PC-9 (cell line): ENCODE measurements around the gene TMEM18. TPM values are rescaled to one million over a fixed set of nuclear protein-coding genes. Genes with fewer than 3 reads are reported as not detected.

ENCODE experiments used
- BruUV-seq: library from RNA; stranded (reverse); fragments of 400-500 nt; replicated peaks from 2 replicates; lab custom pipeline; 2021; lab: Mats Ljungman, UMichigan
- CTCF ChIA-PET: fragments of 300-600 bp; sonication (Branson Sonifier 250); formaldehyde crosslinking; loops from one replicate; lab custom pipeline; 2022; ENCODE audit warnings: antibody characterized with exemption; lab: Charles Lee
- POLR2A ChIA-PET: fragments of 300-600 bp; sonication (Branson Sonifier 250); formaldehyde crosslinking; loops from one replicate; lab custom pipeline; 2022; ENCODE audit warnings: antibody characterized with exemption; ENCODE audit not compliant: unreplicated experiment; lab: Charles Lee
- DNase-seq, 2 experiments: peaks; one replicate each; pipeline versions ENCODE4 v3.0.0 to v3.0.0-alpha.2; 2015 to 2022; ENCODE audit warnings: mixed read lengths in 1 of 2
- H2AFZ ChIP-seq: fragments of 200-600 bp; sonication (generic); 2 replicates; pipeline ENCODE4 v1.8.1; 2017; ENCODE audit warnings: antibody characterized with exemption
- H3F3A ChIP-seq: fragments of 200-600 bp; sonication (generic); 2 replicates; pipeline ENCODE4 v1.8.1; 2017; ENCODE audit warnings: antibody characterized with exemption, mild to moderate bottlenecking, low read depth; ENCODE audit not compliant: insufficient read depth
- H3K27ac ChIP-seq: fragments of 200-600 bp; sonication (generic); 2 replicates; pipeline ENCODE4 v1.6.1; 2016; ENCODE audit warnings: mixed run types
- H3K27me3 ChIP-seq: fragments of 200-600 bp; sonication (generic); 2 replicates; pipeline ENCODE4 v1.6.1; 2016; ENCODE audit warnings: low read depth, mixed run types; ENCODE audit not compliant: insufficient read depth
- H3K36me3 ChIP-seq: fragments of 200-600 bp; sonication (generic); 2 replicates; pipeline ENCODE4 v1.6.1; 2016; ENCODE audit warnings: low read depth, mixed run types
- H3K4me1 ChIP-seq: fragments of 200-600 bp; sonication (generic); replicated peaks from 2 replicates; pipeline ENCODE4 v1.6.1; 2016; ENCODE audit warnings: mixed run types; ENCODE audit not compliant: insufficient read depth
- H3K4me2 ChIP-seq: fragments of 200-600 bp; sonication (generic); 2 replicates; pipeline ENCODE4 v1.6.1; 2017; ENCODE audit warnings: mixed run types
- H3K4me3 ChIP-seq: fragments of 200-600 bp; sonication (generic); 2 replicates; pipeline ENCODE4 v1.6.1; 2016; ENCODE audit warnings: mixed run types
- H3K79me2 ChIP-seq: fragments of 200-600 bp; sonication (generic); 2 replicates; pipeline ENCODE4 v1.6.1; 2017; ENCODE audit warnings: low read depth, mixed run types
- H3K9me2 ChIP-seq: fragments of 200-600 bp; sonication (generic); 2 replicates; pipeline ENCODE4 v1.8.1; 2017; ENCODE audit warnings: mild to moderate bottlenecking; ENCODE audit not compliant: insufficient read depth
- H3K9me3 ChIP-seq: fragments of 200-600 bp; sonication (generic); 2 replicates; pipeline ENCODE4 v1.8.1; 2016; ENCODE audit warnings: low read depth; ENCODE audit not compliant: insufficient read depth
- H4K20me1 ChIP-seq: fragments of 200-600 bp; sonication (generic); 2 replicates; pipeline ENCODE4 v1.8.1; 2017; ENCODE audit not compliant: insufficient read depth
- EZH2 ChIP-seq: fragments of 200-600 bp; sonication (generic); IDR thresholded peaks from 2 replicates; pipeline ENCODE4 v1.8.0; 2017; ENCODE audit warnings: antibody characterized with exemption, low read depth
- intact Hi-C: fragments of 100-400 bp; cut with micrococcal nuclease; formaldehyde crosslinking; loops from one replicate; pipeline ENCODE4 v1.10.0; 2022; ENCODE audit not compliant: unreplicated experiment
- total RNA-seq: library from RNA; stranded (reverse); gene quantifications from 2 replicates; pipeline ENCODE4 v1.2.3, GENCODE V29; 2021
- TF ChIP-seq, protein P1 (sequence below): fragments of 200-600 bp; sonication (generic); conservative IDR thresholded peaks from 2 replicates; pipeline ENCODE4 v1.6.1; 2017; ENCODE audit warnings: mixed run types, antibody characterized with exemption, mild to moderate bottlenecking, moderate library complexity

The TMEM18 gene
- total RNA-seq, 1 experiment from 2014 or later = 30.5 TPM

DNA sequence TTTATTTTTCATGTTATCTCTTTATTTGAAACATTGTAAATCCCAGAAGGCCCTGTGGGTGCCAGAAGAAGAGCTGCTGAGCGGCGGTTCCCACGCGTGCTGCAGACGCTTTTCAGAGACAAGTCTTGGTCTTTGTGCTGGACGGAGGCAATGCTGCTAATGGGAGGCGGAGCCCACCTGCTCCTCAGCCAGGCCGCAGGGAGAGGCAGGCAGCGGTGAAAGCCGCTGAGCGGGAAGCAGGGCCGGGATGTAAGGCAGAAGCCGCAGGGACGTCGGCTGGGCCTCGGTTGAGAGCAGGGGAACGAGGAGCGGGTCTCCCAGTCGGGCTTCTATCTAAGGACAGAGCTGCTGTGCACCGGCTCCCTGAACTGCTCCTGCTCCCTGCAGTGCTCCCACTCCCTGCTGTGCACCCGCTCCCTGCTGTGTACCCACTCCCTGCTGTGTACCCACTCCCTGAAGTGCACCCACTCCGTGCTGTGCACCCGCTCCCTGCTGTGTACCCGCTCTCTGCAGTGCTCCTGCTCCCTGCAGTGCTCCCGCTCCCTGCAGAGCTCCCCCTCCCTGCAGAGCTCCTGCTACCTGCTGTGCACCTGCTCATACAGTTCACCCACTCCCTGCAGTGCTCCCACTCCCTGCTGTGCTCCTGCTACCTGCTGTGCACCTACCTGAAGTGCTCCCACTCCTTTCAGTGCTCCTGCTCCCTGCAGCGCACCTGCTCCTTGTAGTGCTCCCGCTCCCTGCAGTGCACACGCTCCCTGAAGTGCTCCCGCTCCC is 16.4 kb downstream of the TMEM18 start:
- H4K20me1 ChIP-seq = no peaks in the 10 kb centered on the region
- H3K9me2 ChIP-seq = no peaks in the 10 kb centered on the region
- intact Hi-C loops = no loop called here
- H3K36me3 ChIP-seq = no peaks in the 10 kb centered on the region
- no peaks in the 10 kb centered on the region for H3F3A ChIP-seq
- no peak overlapping the region for H2AFZ ChIP-seq
- no peaks in the 10 kb centered on the region for H3K79me2 ChIP-seq
- no peaks in the 10 kb centered on the region for H3K4me1 ChIP-seq
- TF ChIP-seq, protein P1, sequence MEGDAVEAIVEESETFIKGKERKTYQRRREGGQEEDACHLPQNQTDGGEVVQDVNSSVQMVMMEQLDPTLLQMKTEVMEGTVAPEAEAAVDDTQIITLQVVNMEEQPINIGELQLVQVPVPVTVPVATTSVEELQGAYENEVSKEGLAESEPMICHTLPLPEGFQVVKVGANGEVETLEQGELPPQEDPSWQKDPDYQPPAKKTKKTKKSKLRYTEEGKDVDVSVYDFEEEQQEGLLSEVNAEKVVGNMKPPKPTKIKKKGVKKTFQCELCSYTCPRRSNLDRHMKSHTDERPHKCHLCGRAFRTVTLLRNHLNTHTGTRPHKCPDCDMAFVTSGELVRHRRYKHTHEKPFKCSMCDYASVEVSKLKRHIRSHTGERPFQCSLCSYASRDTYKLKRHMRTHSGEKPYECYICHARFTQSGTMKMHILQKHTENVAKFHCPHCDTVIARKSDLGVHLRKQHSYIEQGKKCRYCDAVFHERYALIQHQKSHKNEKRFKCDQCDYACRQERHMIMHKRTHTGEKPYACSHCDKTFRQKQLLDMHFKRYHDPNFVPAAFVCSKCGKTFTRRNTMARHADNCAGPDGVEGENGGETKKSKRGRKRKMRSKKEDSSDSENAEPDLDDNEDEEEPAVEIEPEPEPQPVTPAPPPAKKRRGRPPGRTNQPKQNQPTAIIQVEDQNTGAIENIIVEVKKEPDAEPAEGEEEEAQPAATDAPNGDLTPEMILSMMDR = no peak
- TF ChIP-seq EZH2 = no peak
- BruUV-seq = no TSS peak
- H3K9me3 ChIP-seq = 0 out of 2 replicates have a peak, but pooled peaks cover 1% of the 10 kb centered on the region
- H3K4me3 ChIP-seq = no peak overlapping the region
- CTCF ChIA-PET = no interaction called here
- H3K27ac ChIP-seq = no peak overlapping the region
- DNase-seq = no peak
- POLR2A ChIA-PET = no interaction called here
- no peaks in the 10 kb centered on the region for H3K27me3 ChIP-seq
- H3K4me2 ChIP-seq = no peak overlapping the region

DNA sequence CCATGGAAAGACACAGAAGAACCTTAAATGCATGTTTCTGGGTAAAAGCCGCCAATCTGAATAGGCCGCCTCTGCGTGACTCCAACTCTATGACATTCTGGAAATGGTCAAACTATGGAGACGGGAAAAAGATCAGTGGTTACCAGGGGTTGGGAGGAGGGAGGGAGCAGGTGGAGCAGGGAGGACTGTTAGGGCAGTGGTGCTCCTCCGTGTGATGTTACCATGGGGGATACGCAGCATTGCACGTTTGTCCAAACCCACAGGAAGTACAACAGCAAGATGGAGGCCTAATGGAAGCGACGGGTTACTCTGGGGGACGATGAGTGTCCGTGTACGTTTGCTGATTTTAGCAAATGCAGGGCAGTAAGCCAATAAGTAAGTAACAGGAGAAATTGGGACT is 17.2 kb downstream of the TMEM18 start:
- ChIA-PET CTCF (no interaction called here), POLR2A (no interaction called here)
- Histone ChIP-seq H3K27me3 (no peaks in the 10 kb centered on the region), H3K4me2 (no peak overlapping the region), H3K9me3 (no peaks in the 10 kb centered on the region), H3K79me2 (no peaks in the 10 kb centered on the region), H3K27ac (no peak overlapping the region), H3K4me3 (no peak overlapping the region), H4K20me1 (no peaks in the 10 kb centered on the region), H3K36me3 (no peaks in the 10 kb centered on the region), H3K9me2 (no peaks in the 10 kb centered on the region), H3F3A (no peaks in the 10 kb centered on the region), H2AFZ (no peak overlapping the region), H3K4me1 (no peaks in the 10 kb centered on the region)
- intact Hi-C loops = no loop called here
- BruUV-seq = no TSS peak
- no peak for DNase-seq
- TF ChIP-seq EZH2 = no peak
- TF ChIP-seq, protein P1 = no peak

DNA sequence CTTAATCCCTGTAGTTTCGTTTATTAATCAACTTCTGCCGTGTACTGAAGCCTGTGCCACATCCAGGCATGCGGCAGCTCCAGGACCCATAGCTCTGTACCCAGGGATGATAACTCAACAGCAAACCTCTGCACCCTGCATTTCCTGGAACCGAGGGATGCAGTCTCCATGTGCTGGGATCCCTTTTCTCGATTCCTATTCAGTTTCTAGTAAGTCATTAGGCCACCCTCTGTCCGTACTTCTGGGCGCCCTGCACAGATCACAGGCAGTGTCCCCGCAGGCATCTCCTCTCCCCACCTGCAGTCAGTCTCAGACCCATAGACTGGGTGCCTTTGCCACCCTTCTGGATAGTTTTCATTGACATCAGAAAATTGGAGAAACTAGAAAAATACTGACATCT is 18.8 kb downstream of the TMEM18 start:
- no peak overlapping the region for H3K27ac ChIP-seq
- no peaks in the 10 kb centered on the region for H3K27me3 ChIP-seq
- no peaks in the 10 kb centered on the region for H3K9me3 ChIP-seq
- no peak overlapping the region for H2AFZ ChIP-seq
- ChIA-PET POLR2A (no interaction called here), CTCF (no interaction called here)
- no peak for DNase-seq
- no peaks in the 10 kb centered on the region for H3K36me3 ChIP-seq
- no TSS peak for BruUV-seq
- no peaks in the 10 kb centered on the region for H3F3A ChIP-seq
- no peaks in the 10 kb centered on the region for H3K9me2 ChIP-seq
- no peaks in the 10 kb centered on the region for H4K20me1 ChIP-seq
- TF ChIP-seq, protein P1 = no peak
- no peak for TF ChIP-seq EZH2
- intact Hi-C loops = no loop called here
- H3K79me2 ChIP-seq = no peaks in the 10 kb centered on the region
- H3K4me1 ChIP-seq = no peaks in the 10 kb centered on the region
- no peak overlapping the region for H3K4me3 ChIP-seq
- no peak overlapping the region for H3K4me2 ChIP-seq
